Measurements from ENCODE around the gene KHDC1L. TPM values are rescaled to one million over a fixed set of nuclear protein-coding genes. Genes with fewer than 3 reads are reported as not detected.
"Not testable (repeated sequence)": the region's sequence is repeated elsewhere in the genome, so short reads cannot be mapped to it uniquely, and the experiment has no call there.

The KHDC1L gene
- total RNA-seq, 3 donors from 2014 or later: not detected

GRCh38 chr6:73242001-73242400 lies 16.7 kb upstream of the KHDC1L start:
- H3K4me3 ChIP-seq: no peak overlapping the region
- no peaks in the 10 kb centered on the region for H3K36me3 ChIP-seq
- H3K4me1 ChIP-seq: no peaks in the 10 kb centered on the region
- TF ChIP-seq POLR2A (IDR thresholded peaks at IDR 0.05) (no peak), CTCF (IDR thresholded peaks at IDR 0.05) (no peak), POLR2AphosphoS5 (IDR thresholded peaks at IDR 0.05) (no peak)
- H3K9me3 ChIP-seq: no peaks in the 10 kb centered on the region
- H3K27ac ChIP-seq: no peak overlapping the region
- intact Hi-C loops (cut with DNase I; ENCODE audit: low total_unique reads): no loop called here
- no peaks in the 10 kb centered on the region for H3K27me3 ChIP-seq
- DNase-seq (ENCODE audit: low spot score in 2 of 2): no peak

GRCh38 chr6:73240730-73241129 lies 15.4 kb upstream of the KHDC1L start:
- H3K36me3 ChIP-seq: no peaks in the 10 kb centered on the region
- TF ChIP-seq POLR2A (IDR thresholded peaks at IDR 0.05) (no peak), POLR2AphosphoS5 (IDR thresholded peaks at IDR 0.05) (no peak), CTCF (IDR thresholded peaks at IDR 0.05) (no peak)
- no peaks in the 10 kb centered on the region for H3K9me3 ChIP-seq
- intact Hi-C loops (cut with DNase I; ENCODE audit: low total_unique reads): no loop called here
- H3K27me3 ChIP-seq: no peaks in the 10 kb centered on the region
- no peak overlapping the region for H3K4me3 ChIP-seq
- H3K27ac ChIP-seq: no peak overlapping the region
- H3K4me1 ChIP-seq: no peaks in the 10 kb centered on the region
- DNase-seq (ENCODE audit: low spot score in 2 of 2): no peak

- H3K9me3 ChIP-seq: no peaks in the 10 kb centered on the region
- no peaks in the 10 kb centered on the region for H3K4me1 ChIP-seq
- TF ChIP-seq POLR2A (IDR thresholded peaks at IDR 0.05) (no peak), CTCF (IDR thresholded peaks at IDR 0.05) (no peak), POLR2AphosphoS5 (IDR thresholded peaks at IDR 0.05) (no peak)
- H3K27me3 ChIP-seq: no peaks in the 10 kb centered on the region
- H3K36me3 ChIP-seq: no peaks in the 10 kb centered on the region
- H3K27ac ChIP-seq: no peak overlapping the region
- no peak overlapping the region for H3K4me3 ChIP-seq
- intact Hi-C loops (cut with DNase I; ENCODE audit: low total_unique reads): no loop called here
- DNase-seq (ENCODE audit: low spot score in 2 of 2): no peak
Measured at GRCh38 chr6:73236144-73236750, 11.0 kb upstream of the KHDC1L start.

GRCh38 chr6:73234733-73235132 lies 9.4 kb upstream of the KHDC1L start:
- TF ChIP-seq CTCF (IDR thresholded peaks at IDR 0.05): no peak
- TF ChIP-seq POLR2A (IDR thresholded peaks at IDR 0.05): no peak
- TF ChIP-seq POLR2AphosphoS5 (IDR thresholded peaks at IDR 0.05): no peak
- intact Hi-C loops (cut with DNase I; ENCODE audit: low total_unique reads): no loop called here

GRCh38 chr6:73233971-73234370 lies 8.7 kb upstream of the KHDC1L start:
- H3K4me1 ChIP-seq; H3K4me3 ChIP-seq; H3K9me3 ChIP-seq; intact Hi-C loops (cut with DNase I; ENCODE audit: low total_unique reads); H3K27ac ChIP-seq; H3K27me3 ChIP-seq; H3K36me3 ChIP-seq: not testable (repeated sequence)
- DNase-seq (ENCODE audit: low spot score in 2 of 2): peak in 1 of 2 donors; percentile 22

More at GRCh38 chr6:73234733-73235132, 9.4 kb upstream of the KHDC1L start:
- no peak for DNase-seq (ENCODE audit: low spot score in 2 of 2)
- Histone ChIP-seq H3K27me3 (no peaks in the 10 kb centered on the region), H3K9me3 (no peaks in the 10 kb centered on the region), H3K4me1 (no peaks in the 10 kb centered on the region), H3K27ac (no peak overlapping the region), H3K36me3 (no peaks in the 10 kb centered on the region), H3K4me3 (no peak overlapping the region)

GRCh38 chr6:73233048-73233447 lies 7.8 kb upstream of the KHDC1L start:
- DNase-seq (ENCODE audit: low spot score in 2 of 2): no peak
- H3K4me1 ChIP-seq: no peaks in the 10 kb centered on the region
- H3K4me3 ChIP-seq: no peak overlapping the region
- H3K9me3 ChIP-seq: no peaks in the 10 kb centered on the region
- H3K36me3 ChIP-seq: no peaks in the 10 kb centered on the region
- no peak overlapping the region for H3K27ac ChIP-seq
- H3K27me3 ChIP-seq: no peaks in the 10 kb centered on the region
- intact Hi-C loops (cut with DNase I; ENCODE audit: low total_unique reads): no loop called here
- no peak for TF ChIP-seq CTCF (IDR thresholded peaks at IDR 0.05)
- TF ChIP-seq POLR2A (IDR thresholded peaks at IDR 0.05): no peak
- no peak for TF ChIP-seq POLR2AphosphoS5 (IDR thresholded peaks at IDR 0.05)
